Right kidney (tissue), 1 donor: Measurements from ENCODE around the gene NCK1.
"Not testable (repeated sequence)": the region's sequence is repeated elsewhere in the genome, so short reads cannot be mapped to it uniquely, and the experiment has no call there.

ENCODE experiments used
- DNase-seq: peaks from one replicate; pipeline ENCODE4 v3.0.0-alpha.2; 2016

Gene NCK1

DNA sequence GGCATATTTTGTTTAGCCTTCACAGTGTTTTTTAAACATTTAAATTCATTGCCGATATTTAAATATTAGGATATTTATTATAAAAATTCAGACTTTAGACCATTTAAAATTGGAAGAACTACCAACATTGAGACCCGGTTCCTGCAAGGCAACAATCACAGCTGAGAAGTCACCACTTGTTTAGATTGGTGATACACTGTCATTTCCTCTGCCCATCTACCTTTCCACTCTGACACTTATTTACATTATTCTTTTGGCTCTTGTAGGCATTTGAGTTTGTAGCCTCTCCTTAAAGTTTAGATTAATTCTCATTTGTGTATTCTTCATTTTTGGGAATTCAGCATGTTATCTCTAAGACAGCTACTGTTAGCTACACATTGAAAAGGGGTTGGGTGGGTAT, 85.5 kb downstream of the NCK1 start:
- DNase-seq: no peak

- no peak for DNase-seq
These were observed 87.1 kb downstream of the NCK1 start for GRCh38 chr3:136949146-136949545.

GRCh38 chr3:136949708-136950107, 87.7 kb downstream of the NCK1 start:
- no peak for DNase-seq

- DNase-seq: no peak
These were observed 88.6 kb downstream of the NCK1 start for GRCh38 chr3:136950623-136951022.

DNA sequence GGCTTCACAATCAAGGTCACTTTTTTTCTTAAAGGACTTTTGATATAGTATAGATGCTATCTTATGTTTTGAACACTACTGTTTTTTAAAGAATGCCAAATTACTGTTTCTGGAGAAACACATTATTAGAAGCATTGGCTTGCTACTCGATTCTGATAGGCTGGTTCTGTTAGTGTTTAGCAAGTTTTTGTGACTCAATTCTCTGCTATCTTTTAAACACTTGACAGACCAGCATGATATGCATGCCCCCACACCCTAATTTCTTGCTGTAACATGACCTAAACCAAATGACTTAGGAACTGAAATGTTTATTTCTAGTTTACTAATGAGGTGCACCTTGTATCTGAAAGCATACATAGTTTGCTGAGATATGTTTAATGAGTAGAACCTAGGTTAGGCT, 90.3 kb downstream of the NCK1 start:
- no peak for DNase-seq

DNA sequence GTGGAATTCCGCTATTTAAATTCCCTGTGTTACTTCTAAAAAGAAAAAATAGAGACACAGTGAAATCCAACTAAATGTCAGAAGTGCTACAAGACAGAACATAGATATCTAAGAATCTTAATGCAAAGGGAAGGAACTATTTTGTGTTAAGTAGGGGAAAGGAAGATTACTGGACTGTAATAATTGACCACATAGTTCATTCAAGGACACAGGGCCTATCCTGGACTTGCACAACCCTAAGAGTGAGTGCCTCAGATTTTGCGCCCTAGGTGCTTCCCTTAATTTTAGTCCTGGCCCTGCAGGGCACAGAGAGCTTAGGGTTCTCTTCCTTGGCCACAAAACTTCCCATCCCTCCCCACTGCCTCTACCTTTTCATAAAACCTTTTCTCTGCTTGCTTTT, 92.2 kb downstream of the NCK1 start:
- no peak for DNase-seq

DNA sequence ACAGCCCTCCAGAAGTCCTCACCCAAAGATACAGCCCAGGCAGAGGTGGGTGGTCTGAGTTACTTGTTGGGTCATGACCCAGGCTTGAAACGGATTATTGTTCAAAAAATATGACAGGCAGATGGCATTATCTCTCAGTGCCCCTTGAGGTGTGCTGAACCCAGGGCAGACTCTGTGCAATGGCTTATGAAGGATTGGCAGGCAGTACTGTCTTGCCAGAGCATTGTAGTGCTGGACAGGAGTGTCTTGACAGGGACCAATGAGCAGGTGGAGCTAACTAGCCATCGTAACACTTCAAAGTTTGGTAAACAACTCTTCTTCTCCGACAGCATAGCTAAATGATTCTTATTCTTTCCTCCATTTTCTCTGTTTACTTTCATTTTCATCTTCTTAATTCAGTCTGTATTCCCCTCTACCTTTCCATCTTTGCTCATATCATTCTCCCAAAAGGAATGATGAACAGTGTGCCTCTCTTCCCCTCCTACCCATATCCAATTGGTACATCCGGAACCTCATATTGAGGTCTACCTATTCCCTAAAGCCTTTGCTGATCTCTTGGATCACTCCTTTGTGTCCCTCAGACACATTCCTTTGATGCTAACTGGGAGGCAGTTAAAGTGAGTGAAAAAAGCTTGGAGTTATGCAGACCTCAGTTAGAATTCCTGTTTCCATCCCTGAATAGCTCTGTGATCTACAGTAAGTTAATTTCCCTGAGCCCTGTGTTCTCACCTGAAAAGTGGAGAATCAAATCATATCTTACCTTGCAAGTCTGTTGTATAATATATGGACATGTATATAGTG, 93.2 kb downstream of the NCK1 start:
- DNase-seq: no peak

DNA sequence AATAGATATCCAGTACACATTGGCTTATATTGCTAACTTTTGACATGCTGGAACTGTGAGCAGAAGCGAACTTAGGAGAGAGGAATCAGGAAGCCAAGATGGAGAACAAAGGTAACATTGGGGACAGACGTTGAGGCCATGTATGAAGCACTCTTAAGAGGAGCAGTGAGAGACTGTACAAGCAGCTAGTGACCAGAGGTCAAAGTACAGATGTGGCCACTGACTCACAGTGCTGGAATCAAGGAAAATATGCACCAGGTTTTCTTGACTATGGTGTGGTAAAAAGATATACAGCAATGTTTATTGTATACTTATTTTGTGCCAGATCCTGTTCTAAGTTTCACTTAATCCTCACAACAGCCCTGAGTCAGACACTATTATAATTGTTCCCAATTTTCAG, 93.8 kb downstream of the NCK1 start:
- no peak for DNase-seq

GRCh38 chr3:136956971-136957370, 95.0 kb downstream of the NCK1 start:
- no peak for DNase-seq

DNA sequence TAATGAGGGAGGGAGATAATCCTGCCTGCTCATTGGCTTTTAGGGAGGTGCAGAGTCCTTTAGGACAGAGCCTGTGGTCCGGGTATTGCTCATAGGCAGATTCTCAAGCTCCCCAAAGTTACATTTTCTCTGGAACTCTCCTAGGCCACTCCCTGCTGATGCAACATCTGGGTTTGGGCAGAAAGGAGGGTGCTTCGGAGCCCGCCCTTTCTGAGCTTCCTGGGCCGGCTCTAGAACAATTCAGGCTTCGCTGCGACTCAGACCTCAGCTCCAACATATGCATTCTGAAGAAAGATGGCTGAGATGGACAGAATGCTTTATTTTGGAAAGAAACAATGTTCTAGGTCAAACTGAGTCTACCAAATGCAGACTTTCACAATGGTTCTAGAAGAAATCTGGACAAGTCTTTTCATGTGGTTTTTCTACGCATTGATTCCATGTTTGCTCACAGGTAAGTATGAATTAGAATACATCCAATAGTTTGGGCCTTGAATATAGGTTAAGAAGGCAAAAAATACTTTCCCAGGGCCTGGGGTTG, 95.8 kb downstream of the NCK1 start, which contains the start of gene IL20RB:
IL20RB (plus strand) TSS at position 233 of the 538 bp plus-strand sequence; CDS start at position 364, 131 bp downstream.
- DNase-seq: no peak

DNA sequence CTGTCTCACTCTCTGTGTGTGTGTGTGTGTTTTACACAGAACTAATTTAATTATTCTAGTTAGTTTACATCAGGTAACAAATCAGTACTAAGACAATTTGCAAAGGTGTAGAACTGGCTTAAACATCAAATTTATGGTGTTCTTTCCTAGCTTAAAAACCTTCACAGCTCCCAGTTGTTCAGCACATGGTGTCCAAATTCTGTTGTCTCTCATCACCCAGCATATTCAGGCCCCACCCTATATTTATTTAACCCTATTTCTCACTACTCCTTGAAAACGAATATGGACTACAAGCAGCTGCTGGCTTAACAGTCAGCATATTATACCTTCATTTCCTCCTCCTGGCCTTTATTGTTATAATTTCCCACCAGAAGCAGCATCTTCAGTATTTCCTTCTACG, 96.9 kb downstream of the NCK1 start:
- DNase-seq: no peak

DNA sequence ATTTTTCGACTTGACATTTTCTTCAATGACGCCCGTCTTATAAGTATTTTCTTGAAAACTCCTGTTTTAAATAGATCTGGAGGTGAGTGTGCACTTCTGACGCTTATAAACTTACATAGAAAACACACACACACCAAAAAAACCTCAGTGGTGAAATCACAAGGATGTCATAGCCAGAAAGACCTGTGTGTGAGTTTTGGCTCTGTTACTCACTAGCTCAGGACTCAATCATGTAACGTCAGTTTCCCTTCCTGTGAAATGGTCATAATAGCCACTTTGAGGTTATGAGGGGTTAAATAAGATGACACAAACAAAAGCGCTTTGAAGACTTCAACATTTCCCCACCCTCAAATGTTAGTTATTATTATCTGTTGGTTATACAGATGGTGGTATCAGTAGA, 97.6 kb downstream of the NCK1 start:
- no peak for DNase-seq

GRCh38 chr3:136960838-136961836, 99.1 kb downstream of the NCK1 start:
- no peak for DNase-seq

DNA sequence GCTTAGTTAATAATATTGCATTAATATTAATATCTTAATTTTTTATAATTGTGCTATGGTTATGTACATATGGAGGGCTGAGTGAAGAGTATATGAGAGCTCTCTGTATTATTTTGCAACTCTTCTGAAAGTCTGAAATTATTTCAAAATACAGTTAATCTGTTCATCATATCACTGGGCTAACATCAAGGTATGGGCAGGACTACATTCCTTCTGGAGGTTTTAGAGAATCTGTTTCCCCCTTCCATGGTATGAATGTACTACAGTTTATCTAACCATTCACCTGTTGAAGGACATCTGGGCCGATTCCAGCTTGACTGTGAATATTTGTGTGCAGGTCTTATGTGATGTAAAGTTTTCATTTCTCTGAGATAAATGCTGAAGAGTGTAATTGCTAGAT, 100.9 kb downstream of the NCK1 start:
- no peak for DNase-seq

DNA sequence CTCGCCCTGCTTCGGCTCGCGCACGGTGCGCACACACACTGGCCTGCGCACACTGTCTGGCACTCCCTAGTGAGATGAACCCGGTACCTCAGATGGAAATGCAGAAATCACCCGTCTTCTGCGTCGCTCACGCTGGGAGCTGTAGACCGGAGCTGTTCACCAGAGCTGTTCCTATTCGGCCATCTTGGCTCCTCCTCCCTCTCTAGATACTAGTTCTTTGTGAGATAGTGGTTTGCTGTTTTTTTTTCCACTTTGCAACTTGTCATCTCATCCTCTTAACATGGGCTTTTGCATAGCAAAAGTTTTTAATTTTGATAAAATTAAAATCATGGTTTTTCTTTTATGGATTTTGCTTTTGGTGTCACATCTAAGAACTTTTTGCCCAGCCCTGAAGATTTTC, 107.5 kb downstream of the NCK1 start:
- not testable (repeated sequence) for DNase-seq

DNA sequence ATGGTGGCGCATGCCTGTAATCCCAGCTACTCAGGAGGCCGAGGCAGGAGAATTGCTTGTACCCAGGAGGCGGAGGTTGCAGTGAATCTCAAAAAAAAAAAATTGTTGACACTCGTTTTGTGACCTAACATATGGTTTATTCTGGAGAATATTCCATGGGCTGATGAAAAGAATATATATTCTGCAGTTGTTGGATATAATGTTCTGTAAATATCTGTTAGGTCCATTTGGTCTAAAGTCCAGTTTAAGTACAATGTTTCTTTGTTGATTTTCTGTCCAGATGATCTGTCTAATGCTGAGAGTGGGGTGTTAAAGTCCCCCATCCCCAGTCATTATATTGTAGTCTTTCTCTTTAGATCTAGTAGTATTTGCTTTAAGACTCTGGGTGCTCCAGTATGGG, 111.3 kb downstream of the NCK1 start:
- no peak for DNase-seq

GRCh38 chr3:136974670-136975069, 112.7 kb downstream of the NCK1 start:
- no peak for DNase-seq

DNA sequence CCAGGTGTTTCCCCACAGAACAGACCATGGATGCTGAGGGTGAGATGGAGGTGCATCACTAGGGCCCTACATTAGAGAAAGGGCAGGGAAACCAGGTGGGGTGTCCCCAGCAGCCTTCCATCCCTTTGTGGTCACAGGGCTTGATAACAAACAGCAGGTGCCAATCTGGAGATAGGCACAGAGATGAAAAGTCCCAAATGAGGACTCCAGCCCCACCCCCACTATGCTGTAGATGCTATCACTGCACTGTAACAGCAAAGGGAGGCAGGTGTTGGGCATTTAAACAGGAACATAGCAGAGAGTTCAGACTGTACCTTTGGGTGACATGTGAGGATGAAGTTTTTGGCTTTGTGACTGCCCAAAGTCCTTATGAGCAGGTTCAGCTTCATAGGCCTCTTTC, 117.2 kb downstream of the NCK1 start:
- no peak for DNase-seq

- DNase-seq: no peak
These were observed 117.7 kb downstream of the NCK1 start for GRCh38 chr3:136979684-136980083.

GRCh38 chr3:136982033-136982432, 120.0 kb downstream of the NCK1 start:
- DNase-seq: no peak

DNA sequence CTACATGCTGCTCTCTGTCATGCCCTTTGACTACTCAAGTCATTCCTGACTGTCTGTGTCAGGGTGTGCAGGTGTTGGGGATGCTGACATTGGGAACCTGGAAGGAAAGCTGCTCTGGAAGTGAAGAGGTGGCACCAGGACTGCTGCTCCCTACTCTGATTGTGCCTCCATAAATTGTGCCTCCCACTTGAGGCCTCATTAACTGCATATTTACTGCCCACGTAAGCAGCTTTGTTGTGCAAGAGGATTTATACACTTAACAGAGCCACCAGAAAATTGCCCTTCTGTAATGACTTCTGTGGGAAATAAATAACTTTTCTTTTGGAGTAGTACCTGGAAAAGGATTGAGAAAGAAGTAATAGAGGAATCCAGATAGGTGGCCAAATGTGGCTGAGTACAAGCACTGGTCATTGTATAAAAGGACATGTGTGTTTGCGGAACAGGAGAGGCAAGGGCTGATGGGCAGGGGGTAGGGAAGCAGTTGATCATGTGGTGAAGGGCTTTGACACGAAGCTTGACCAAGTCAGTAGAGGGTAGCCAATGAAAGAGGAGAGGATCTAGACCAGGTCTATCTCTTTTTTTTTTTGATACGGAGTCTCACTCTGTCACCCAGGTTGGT, 120.6 kb downstream of the NCK1 start:
- DNase-seq: peak; percentile 4

- no peak for DNase-seq
These were observed 122.8 kb downstream of the NCK1 start for GRCh38 chr3:136984837-136985236.
